Right lobe of liver (tissue), 4 donors: ENCODE results near the gene MAPK8IP3.

ENCODE experiments used
- POLR2A ChIP-seq: fragments of 450-650 bp; IDR thresholded peaks from one replicate; pipeline ENCODE4 v1.6.1; 2017; ENCODE audit warnings: antibody characterized with exemption, mild to moderate bottlenecking
- TF ChIP-seq, protein P1 (sequence below), 4 donors: fragments of 200-600 bp in 3 of 4; fragments of 450-650 bp in 1 of 4; IDR thresholded peaks; one replicate each; pipeline versions ENCODE4 v1.5.1 to v1.8.0; 2016 to 2022; ENCODE audit warnings: antibody characterized with exemption in 4 of 4, mild to moderate bottlenecking in 2 of 4
- donor health status: DM: no; HTN: no; CAD: no.
- donor health status: DM: no; HTN: no; CAD: no.
- donor health status: DM: no; HTN: yes; CAD: no.

DNA sequence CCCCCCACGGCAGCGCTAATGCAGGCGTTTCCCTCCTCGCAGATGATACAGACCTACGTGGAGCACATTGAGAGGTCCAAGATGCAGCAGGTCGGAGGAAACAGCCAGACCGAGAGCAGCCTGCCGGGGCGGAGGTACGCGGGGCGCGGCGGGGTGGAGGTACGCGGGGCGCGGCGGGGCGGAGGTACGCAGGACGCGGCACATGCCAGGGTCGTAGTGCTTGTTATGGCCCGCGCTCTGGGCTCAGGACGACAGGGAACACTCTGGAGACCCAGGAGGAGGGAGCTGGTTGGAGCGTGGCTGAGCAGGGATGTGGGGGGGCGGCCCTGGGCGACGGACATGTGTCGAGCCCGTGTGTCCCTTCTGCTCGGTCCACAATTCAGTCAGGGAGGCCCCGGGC, 23.4 kb downstream of the MAPK8IP3 start:
- TF ChIP-seq POLR2A: no peak
- TF ChIP-seq, protein P1, sequence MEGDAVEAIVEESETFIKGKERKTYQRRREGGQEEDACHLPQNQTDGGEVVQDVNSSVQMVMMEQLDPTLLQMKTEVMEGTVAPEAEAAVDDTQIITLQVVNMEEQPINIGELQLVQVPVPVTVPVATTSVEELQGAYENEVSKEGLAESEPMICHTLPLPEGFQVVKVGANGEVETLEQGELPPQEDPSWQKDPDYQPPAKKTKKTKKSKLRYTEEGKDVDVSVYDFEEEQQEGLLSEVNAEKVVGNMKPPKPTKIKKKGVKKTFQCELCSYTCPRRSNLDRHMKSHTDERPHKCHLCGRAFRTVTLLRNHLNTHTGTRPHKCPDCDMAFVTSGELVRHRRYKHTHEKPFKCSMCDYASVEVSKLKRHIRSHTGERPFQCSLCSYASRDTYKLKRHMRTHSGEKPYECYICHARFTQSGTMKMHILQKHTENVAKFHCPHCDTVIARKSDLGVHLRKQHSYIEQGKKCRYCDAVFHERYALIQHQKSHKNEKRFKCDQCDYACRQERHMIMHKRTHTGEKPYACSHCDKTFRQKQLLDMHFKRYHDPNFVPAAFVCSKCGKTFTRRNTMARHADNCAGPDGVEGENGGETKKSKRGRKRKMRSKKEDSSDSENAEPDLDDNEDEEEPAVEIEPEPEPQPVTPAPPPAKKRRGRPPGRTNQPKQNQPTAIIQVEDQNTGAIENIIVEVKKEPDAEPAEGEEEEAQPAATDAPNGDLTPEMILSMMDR (IDR thresholded peaks at IDR 0.05): no peak
